NCI-H2029 treated with DMSO at 0.1 percent for 48 hours (cell line): Measurements from ENCODE around the gene ACSL3.
A peak's percentile ranks its signal among the peaks of the same experiment; 100 is the strongest.
"Not testable (repeated sequence)": the region's sequence is repeated elsewhere in the genome, so short reads cannot be mapped to it uniquely, and the experiment has no call there.

Source experiments
- DNase-seq: peaks from one replicate; lab custom pipeline; 2025; lab: John Stamatoyannopoulos, UW

ACSL3 gene

GRCh38 chr2:222860740-222861410, at the start of gene ACSL3:
ACSL3 (plus strand) TSS chr2:222861036; CDS start chr2:222908773, 47,737 bp downstream.
- peak; percentile 54 for DNase-seq

- no peak for DNase-seq
Measured at GRCh38 chr2:222811828-222812227, 49.0 kb upstream of the ACSL3 start.

- DNase-seq: no peak
Measured at GRCh38 chr2:222813177-222813843, 47.5 kb upstream of the ACSL3 start.

GRCh38 chr2:222819722-222820333, 41.0 kb upstream of the ACSL3 start:
- DNase-seq: no peak

GRCh38 chr2:222823183-222823930, 37.5 kb upstream of the ACSL3 start:
- no peak for DNase-seq

GRCh38 chr2:222825031-222825430, 35.8 kb upstream of the ACSL3 start:
- no peak for DNase-seq

GRCh38 chr2:222827417-222827816, 33.4 kb upstream of the ACSL3 start:
- no peak for DNase-seq

GRCh38 chr2:222828572-222828971, 32.3 kb upstream of the ACSL3 start:
- no peak for DNase-seq

- no peak for DNase-seq
Measured at GRCh38 chr2:222830164-222830563, 30.7 kb upstream of the ACSL3 start.

GRCh38 chr2:222833410-222833809, 27.4 kb upstream of the ACSL3 start:
- DNase-seq: no peak

- DNase-seq: peak; percentile 29
Measured at GRCh38 chr2:222835143-222835822, 25.6 kb upstream of the ACSL3 start.

GRCh38 chr2:222835823-222836151, 25.0 kb upstream of the ACSL3 start:
- DNase-seq: no peak

GRCh38 chr2:222837643-222838056, 23.2 kb upstream of the ACSL3 start:
- DNase-seq: no peak

- no peak for DNase-seq
Measured at GRCh38 chr2:222840060-222840802, 20.6 kb upstream of the ACSL3 start.

GRCh38 chr2:222842491-222843174, 18.2 kb upstream of the ACSL3 start:
- DNase-seq: peak; percentile 43

GRCh38 chr2:222844323-222844722, 16.5 kb upstream of the ACSL3 start:
- DNase-seq: no peak

GRCh38 chr2:222845314-222845713, 15.5 kb upstream of the ACSL3 start:
- DNase-seq: not testable (repeated sequence)

- DNase-seq: no peak
Measured at GRCh38 chr2:222846003-222846402, 14.8 kb upstream of the ACSL3 start.

GRCh38 chr2:222848031-222848430, 12.8 kb upstream of the ACSL3 start:
- not testable (repeated sequence) for DNase-seq

GRCh38 chr2:222848862-222849261, 12.0 kb upstream of the ACSL3 start:
- no peak for DNase-seq
